ENCODE data around the gene ITGB5.

DNA sequence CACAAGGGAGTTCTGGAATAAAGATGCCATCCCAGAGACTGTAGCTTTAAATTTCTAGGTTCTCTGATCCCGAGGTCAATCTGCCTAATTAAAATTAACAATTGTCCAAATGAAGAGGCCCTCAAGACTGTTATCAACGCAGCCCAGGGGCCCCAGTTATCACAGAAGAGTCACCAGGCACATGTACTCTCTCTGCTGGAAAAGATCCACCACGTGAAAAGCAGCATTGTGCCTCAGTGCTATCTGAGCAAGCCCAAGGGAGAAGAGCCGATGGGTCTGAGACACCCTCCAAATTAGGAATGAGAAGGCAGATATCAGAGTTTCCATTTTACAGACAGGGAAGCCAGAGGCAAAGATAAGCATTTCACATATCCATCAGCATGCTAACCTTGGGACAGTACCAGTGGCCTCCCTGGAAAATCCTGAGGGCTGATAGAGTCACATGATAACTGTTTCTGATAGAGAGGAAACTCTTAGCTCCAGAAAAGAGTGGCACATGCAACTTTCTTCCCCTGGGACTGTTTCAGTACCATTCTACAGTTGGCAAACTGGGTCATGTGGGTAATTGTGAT is 55.5 kb downstream of the ITGB5 start:
- TF ChIP-seq CBFB (CRISPR knock-in tag; IDR thresholded peaks at IDR 0.05; ENCODE audit: low read depth) (no peak), CTCF (IDR thresholded peaks at IDR 0.05) (no peak), NR2C2 (CRISPR knock-in tag; IDR thresholded peaks at IDR 0.05) (no peak), ATF2 (CRISPR knock-in tag; IDR thresholded peaks at IDR 0.05; ENCODE audit: borderline replicate concordance, low read depth) (no peak), ZNF121 (CRISPR knock-in tag; IDR thresholded peaks at IDR 0.05) (no peak), TEAD4 (CRISPR knock-in tag; IDR thresholded peaks at IDR 0.05) (no peak), ZNF423 (CRISPR knock-in tag; IDR thresholded peaks at IDR 0.05) (no peak)
- TF ChIP-seq, protein P1, sequence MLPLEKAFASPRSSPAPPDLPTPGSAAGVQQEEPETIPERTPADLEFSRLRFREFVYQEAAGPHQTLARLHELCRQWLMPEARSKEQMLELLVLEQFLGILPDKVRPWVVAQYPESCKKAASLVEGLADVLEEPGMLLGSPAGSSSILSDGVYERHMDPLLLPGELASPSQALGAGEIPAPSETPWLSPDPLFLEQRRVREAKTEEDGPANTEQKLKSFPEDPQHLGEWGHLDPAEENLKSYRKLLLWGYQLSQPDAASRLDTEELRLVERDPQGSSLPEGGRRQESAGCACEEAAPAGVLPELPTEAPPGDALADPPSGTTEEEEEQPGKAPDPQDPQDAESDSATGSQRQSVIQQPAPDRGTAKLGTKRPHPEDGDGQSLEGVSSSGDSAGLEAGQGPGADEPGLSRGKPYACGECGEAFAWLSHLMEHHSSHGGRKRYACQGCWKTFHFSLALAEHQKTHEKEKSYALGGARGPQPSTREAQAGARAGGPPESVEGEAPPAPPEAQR (CRISPR knock-in tag; IDR thresholded peaks at IDR 0.05) = no peak
- TF ChIP-seq, protein P2, sequence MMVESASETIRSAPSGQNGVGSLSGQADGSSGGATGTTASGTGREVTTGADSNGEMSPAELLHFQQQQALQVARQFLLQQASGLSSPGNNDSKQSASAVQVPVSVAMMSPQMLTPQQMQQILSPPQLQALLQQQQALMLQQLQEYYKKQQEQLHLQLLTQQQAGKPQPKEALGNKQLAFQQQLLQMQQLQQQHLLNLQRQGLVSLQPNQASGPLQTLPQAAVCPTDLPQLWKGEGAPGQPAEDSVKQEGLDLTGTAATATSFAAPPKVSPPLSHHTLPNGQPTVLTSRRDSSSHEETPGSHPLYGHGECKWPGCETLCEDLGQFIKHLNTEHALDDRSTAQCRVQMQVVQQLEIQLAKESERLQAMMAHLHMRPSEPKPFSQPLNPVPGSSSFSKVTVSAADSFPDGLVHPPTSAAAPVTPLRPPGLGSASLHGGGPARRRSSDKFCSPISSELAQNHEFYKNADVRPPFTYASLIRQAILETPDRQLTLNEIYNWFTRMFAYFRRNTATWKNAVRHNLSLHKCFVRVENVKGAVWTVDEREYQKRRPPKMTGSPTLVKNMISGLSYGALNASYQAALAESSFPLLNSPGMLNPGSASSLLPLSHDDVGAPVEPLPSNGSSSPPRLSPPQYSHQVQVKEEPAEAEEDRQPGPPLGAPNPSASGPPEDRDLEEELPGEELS (CRISPR knock-in tag; IDR thresholded peaks at IDR 0.05) = no peak
- TF ChIP-seq, protein P3, sequence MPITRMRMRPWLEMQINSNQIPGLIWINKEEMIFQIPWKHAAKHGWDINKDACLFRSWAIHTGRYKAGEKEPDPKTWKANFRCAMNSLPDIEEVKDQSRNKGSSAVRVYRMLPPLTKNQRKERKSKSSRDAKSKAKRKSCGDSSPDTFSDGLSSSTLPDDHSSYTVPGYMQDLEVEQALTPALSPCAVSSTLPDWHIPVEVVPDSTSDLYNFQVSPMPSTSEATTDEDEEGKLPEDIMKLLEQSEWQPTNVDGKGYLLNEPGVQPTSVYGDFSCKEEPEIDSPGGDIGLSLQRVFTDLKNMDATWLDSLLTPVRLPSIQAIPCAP (CRISPR knock-in tag; IDR thresholded peaks at IDR 0.05) = no peak

Data from WTC11 (cell line).